ENCODE measurements around the gene SSTR3. TPM values are rescaled to one million over a fixed set of nuclear protein-coding genes. Genes with fewer than 3 reads are reported as not detected.

SSTR3 gene
- total and polyA plus RNA-seq, 10 of the 15 experiments (the other 5 are each of a cell fraction or from before 2014, with no cell fraction given): 0.03 to 4.5 (median 2.4) TPM

DNA sequence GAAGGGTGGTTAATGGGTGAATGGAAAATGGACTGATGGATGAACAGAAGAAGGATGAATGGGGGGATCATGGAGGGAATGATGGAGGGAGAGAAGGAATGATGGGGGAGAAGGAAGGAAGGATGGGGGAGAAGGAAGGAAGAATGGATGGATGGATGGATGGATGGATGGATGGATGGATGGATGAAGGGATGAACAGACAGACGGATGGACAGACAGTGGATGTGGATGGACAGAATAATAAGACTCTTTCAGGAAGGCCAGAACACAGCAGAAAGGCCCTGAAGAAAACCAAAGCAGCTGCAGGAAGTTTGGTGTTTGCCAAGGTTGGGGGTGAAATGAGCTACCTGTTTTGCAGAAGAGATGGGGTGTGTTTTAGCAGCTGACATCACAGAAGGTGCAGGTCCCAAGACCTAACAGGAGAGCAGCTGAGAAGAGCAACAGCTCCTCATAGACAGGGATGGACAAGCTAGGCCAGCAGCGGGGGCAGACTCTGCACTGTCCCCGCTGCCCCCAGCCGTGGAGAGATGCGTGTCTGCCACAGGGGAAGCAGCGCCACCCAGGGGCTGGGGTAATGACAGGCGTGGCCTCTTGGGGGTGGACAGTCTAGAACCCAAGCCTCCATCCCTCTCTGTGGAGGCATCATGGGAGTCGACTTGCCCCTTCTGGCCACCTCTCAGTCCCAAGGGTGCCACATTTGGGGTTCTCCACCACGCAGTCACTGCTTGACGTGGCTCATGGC lies 42.2 kb downstream of the SSTR3 start:
- DNase-seq (ENCODE audit: low read depth, low spot score) (no peak), FAIRE-seq (no peak), ATAC-seq (no peak)
- no peak overlapping the region for H3K4me3 ChIP-seq
- TF ChIP-seq, protein P1, sequence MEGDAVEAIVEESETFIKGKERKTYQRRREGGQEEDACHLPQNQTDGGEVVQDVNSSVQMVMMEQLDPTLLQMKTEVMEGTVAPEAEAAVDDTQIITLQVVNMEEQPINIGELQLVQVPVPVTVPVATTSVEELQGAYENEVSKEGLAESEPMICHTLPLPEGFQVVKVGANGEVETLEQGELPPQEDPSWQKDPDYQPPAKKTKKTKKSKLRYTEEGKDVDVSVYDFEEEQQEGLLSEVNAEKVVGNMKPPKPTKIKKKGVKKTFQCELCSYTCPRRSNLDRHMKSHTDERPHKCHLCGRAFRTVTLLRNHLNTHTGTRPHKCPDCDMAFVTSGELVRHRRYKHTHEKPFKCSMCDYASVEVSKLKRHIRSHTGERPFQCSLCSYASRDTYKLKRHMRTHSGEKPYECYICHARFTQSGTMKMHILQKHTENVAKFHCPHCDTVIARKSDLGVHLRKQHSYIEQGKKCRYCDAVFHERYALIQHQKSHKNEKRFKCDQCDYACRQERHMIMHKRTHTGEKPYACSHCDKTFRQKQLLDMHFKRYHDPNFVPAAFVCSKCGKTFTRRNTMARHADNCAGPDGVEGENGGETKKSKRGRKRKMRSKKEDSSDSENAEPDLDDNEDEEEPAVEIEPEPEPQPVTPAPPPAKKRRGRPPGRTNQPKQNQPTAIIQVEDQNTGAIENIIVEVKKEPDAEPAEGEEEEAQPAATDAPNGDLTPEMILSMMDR (IDR thresholded peaks at IDR 0.05 in 2 of 3, conservative IDR thresholded peaks at IDR 0.05 in 1 of 3; ENCODE audit: control insufficient read depth in 2 of 3, extremely low read depth in 1 of 3, insufficient read depth in 1 of 3, low read depth in 3 of 3, low read length in 3 of 3): 0 out of 6 replicates have a peak, but pooled peaks of 1 of the 3 experiments have one; percentile 3
- TF ChIP-seq NR2C1 (IDR thresholded peaks at IDR 0.05): no peak
- no peak overlapping the region for H3K4me2 ChIP-seq (ENCODE audit: control insufficient read depth, insufficient read depth)
- ChIA-PET POLR2A (interaction anchor here (0.6 kb wide), 2 partner anchors 92 to 176 kb away, joined by 3 to 5 read pairs; no protein-coding TSS in a partner anchor), SMC1A (ENCODE audit: uncharacterized antibody, unreplicated experiment) (interaction anchor here (0.6 to 1.0 kb wide), 2 partner anchors 21 to 44 kb away, joined by 3 read pairs; no protein-coding TSS in a partner anchor), CTCF (interaction anchor here (0.8 to 1.0 kb wide), 3 partner anchors 21 to 23 kb away, joined by 3 to 5 read pairs (median 4); partner anchors contain the start of gene IL2RB), RAD21 (ENCODE audit: unreplicated experiment) (interaction anchor here (0.7 to 0.9 kb wide), 2 partner anchors 29 to 119 kb away, joined by 3 read pairs; no protein-coding TSS in a partner anchor)
- H3K27me3 ChIP-seq (replicated peaks in 1 of 2; ENCODE audit: control insufficient read depth in 2 of 2, insufficient read depth in 2 of 2, low read length in 1 of 2): no peaks in the 10 kb centered on the region
- intact Hi-C loops (cut with micrococcal nuclease; ENCODE audit: unreplicated experiment): no loop called here
- H3K4me1 ChIP-seq (ENCODE audit: control insufficient read depth, insufficient read depth, low read length): peaks cover 32% of the 10 kb centered on the region
- BruUV-seq (replicated peaks): no TSS peak
- peaks cover 4% of the 10 kb centered on the region; the same call in 2 of the 3 replicates for H3K9me3 ChIP-seq (replicated peaks; ENCODE audit: control insufficient read depth, insufficient read depth, low read length)
- H2AFZ ChIP-seq (ENCODE audit: control insufficient read depth, low read depth, low read length): no peak overlapping the region
- in situ Hi-C loops (cut with MboI): no loop called here
- 74% methylated on average over 10 of the region's 10 CpGs for WGBS (ENCODE audit: insufficient coverage, insufficient replicate concordance, low lambda C conversion rate, missing lambda C conversion rate)
- H3K9ac ChIP-seq (ENCODE audit: control insufficient read depth, insufficient read depth, low read length): no peak overlapping the region
- no peaks in the 10 kb centered on the region for H3K79me2 ChIP-seq (ENCODE audit: control insufficient read depth, insufficient read depth, low read length)
- H4K20me1 ChIP-seq (ENCODE audit: control insufficient read depth, insufficient read depth): no peaks in the 10 kb centered on the region
- no peak overlapping the region for H3K27ac ChIP-seq (ENCODE audit: control insufficient read depth, insufficient read depth)
- no peaks in the 10 kb centered on the region for H3K36me3 ChIP-seq (ENCODE audit: control insufficient read depth in 2 of 2, insufficient read depth in 2 of 2, low read length in 1 of 2)

Measured in GM12878 (cell line).